HEK293 (cell line): Measurements from ENCODE around the gene TNFSF10.

Experiments
- CTCF ChIA-PET: fragments of 350-600 bp; formaldehyde crosslinking; extraction: SDS; loops from one replicate; lab custom pipeline; 2021; ENCODE audit warnings: antibody characterized with exemption; lab: Yijun Ruan, JAX
- POLR2A ChIA-PET: fragments of 300-600 bp; formaldehyde crosslinking; extraction: SDS; loops from one replicate; lab custom pipeline; 2020; ENCODE audit warnings: antibody characterized with exemption, inconsistent platforms; lab: Yijun Ruan, JAX
- H3K27ac ChIP-seq: fragments of 200-500 bp; sonication (Bioruptor generic); 2 replicates; pipeline ENCODE4 v1.5.1; 2014; ENCODE audit warnings: low read depth, low read length, control low read depth, inconsistent platforms; ENCODE audit errors: extremely low read depth
- H3K36me3 ChIP-seq, 2 experiments: fragments of 200-500 bp in 1 of 2; sonication (Bioruptor generic) in 1 of 2; 1 replicate in 1 of 2; 2 replicates in 1 of 2; pipeline ENCODE4 v1.5.1; 2014 to 2017; ENCODE audit warnings: inconsistent platforms in 2 of 2, low read length in 2 of 2; ENCODE audit not compliant: control insufficient read depth in 2 of 2, insufficient read depth in 1 of 2
- H3K4me1 ChIP-seq: fragments of 200-500 bp; sonication (Bioruptor generic); 2 replicates; pipeline ENCODE4 v1.5.1; 2014; ENCODE audit warnings: mild to moderate bottlenecking, low read length, inconsistent platforms; ENCODE audit not compliant: control insufficient read depth, insufficient read depth
- H3K4me3 ChIP-seq: 2 replicates; pipeline ENCODE4 v1.5.1; 2011; ENCODE audit warnings: low read depth, mild to moderate bottlenecking, control low read depth, low read length, moderate library complexity
- H3K9me3 ChIP-seq: fragments of 200-500 bp; sonication (Bioruptor generic); 2 replicates; pipeline ENCODE4 v1.5.1; 2014; ENCODE audit warnings: low read depth, low read length, inconsistent platforms; ENCODE audit not compliant: control insufficient read depth, insufficient read depth
- EGR2 ChIP-seq: fragments of 450-650 bp; formaldehyde crosslinking; IDR thresholded peaks from 2 replicates; pipeline ENCODE4 v1.5.1; 2016; ENCODE audit warnings: low read depth, missing biosample characterization, missing genetic modification characterization
- IKZF3 ChIP-seq: fragments of 450-650 bp; IDR thresholded peaks from 2 replicates; pipeline ENCODE4 v1.5.0; 2018; ENCODE audit warnings: missing biosample characterization, mild to moderate bottlenecking, missing genetic modification characterization, moderate library complexity
- SALL2 ChIP-seq: fragments of 450-650 bp; formaldehyde crosslinking; IDR thresholded peaks from 2 replicates; pipeline ENCODE4 v1.5.0; 2017; ENCODE audit warnings: missing biosample characterization, mild to moderate bottlenecking, missing genetic modification characterization, borderline replicate concordance
- SP7 ChIP-seq: fragments of 450-650 bp; formaldehyde crosslinking; IDR thresholded peaks from 2 replicates; pipeline ENCODE4 v1.5.1; 2016; ENCODE audit warnings: missing biosample characterization, missing genetic modification characterization
- ZNF112 ChIP-seq: fragments of 450-650 bp; formaldehyde crosslinking; IDR thresholded peaks from 2 replicates; pipeline ENCODE4 v1.5.0; 2017; ENCODE audit warnings: missing biosample characterization, missing genetic modification characterization
- ZNF132 ChIP-seq: fragments of 450-650 bp; formaldehyde crosslinking; IDR thresholded peaks from 2 replicates; pipeline ENCODE4 v1.5.1; 2017; ENCODE audit warnings: missing biosample characterization, missing genetic modification characterization, borderline replicate concordance
- ZNF138 ChIP-seq: fragments of 450-650 bp; formaldehyde crosslinking; IDR thresholded peaks from 2 replicates; pipeline ENCODE4 v1.5.1; 2016; ENCODE audit warnings: missing biosample characterization, missing genetic modification characterization, borderline replicate concordance
- ZNF169 ChIP-seq: fragments of 450-650 bp; formaldehyde crosslinking; IDR thresholded peaks from 2 replicates; pipeline ENCODE4 v1.5.1; 2016; ENCODE audit warnings: missing biosample characterization, missing genetic modification characterization
- ZNF221 ChIP-seq: fragments of 450-650 bp; formaldehyde crosslinking; IDR thresholded peaks from 2 replicates; pipeline ENCODE4 v1.5.1; 2017; ENCODE audit warnings: missing biosample characterization, missing genetic modification characterization, borderline replicate concordance
- ZNF248 ChIP-seq: fragments of 450-650 bp; formaldehyde crosslinking; IDR thresholded peaks from 2 replicates; pipeline ENCODE4 v1.5.1; 2017; ENCODE audit warnings: missing biosample characterization, missing genetic modification characterization
- ZNF37A ChIP-seq: fragments of 450-650 bp; IDR thresholded peaks from 2 replicates; pipeline ENCODE4 v1.5.1; 2018; ENCODE audit warnings: missing biosample characterization, missing genetic modification characterization
- ZNF394 ChIP-seq: fragments of 450-650 bp; formaldehyde crosslinking; IDR thresholded peaks from 2 replicates; pipeline ENCODE4 v1.5.1; 2016; ENCODE audit warnings: missing biosample characterization, missing genetic modification characterization, mild to moderate bottlenecking, moderate library complexity, borderline replicate concordance
- ZNF423 ChIP-seq: fragments of 450-650 bp; formaldehyde crosslinking; IDR thresholded peaks from 2 replicates; pipeline ENCODE4 v1.5.1; 2016; ENCODE audit warnings: missing biosample characterization, missing genetic modification characterization
- ZNF530 ChIP-seq: fragments of 450-650 bp; formaldehyde crosslinking; IDR thresholded peaks from 2 replicates; pipeline ENCODE4 v1.5.1; 2016; ENCODE audit warnings: low read depth, missing biosample characterization, missing genetic modification characterization
- ZNF560 ChIP-seq: fragments of 450-650 bp; formaldehyde crosslinking; IDR thresholded peaks from 2 replicates; pipeline ENCODE4 v1.5.1; 2017; ENCODE audit warnings: missing biosample characterization, missing genetic modification characterization, borderline replicate concordance
- ZNF658 ChIP-seq: fragments of 450-650 bp; formaldehyde crosslinking; IDR thresholded peaks from 2 replicates; pipeline ENCODE4; 2016; ENCODE audit warnings: missing biosample characterization, missing genetic modification characterization
- TF ChIP-seq, protein P1 (sequence below): fragments of 450-650 bp; formaldehyde crosslinking; optimal IDR thresholded peaks from 2 replicates; pipeline ENCODE3; 2016; ENCODE audit warnings: missing biosample characterization, mild to moderate bottlenecking, missing genetic modification characterization
- TF ChIP-seq, protein P2 (sequence below): fragments of 450-650 bp; formaldehyde crosslinking; IDR thresholded peaks from 2 replicates; pipeline ENCODE4 v1.5.1; 2017; ENCODE audit warnings: missing biosample characterization, missing genetic modification characterization
- TF ChIP-seq, protein P3 (sequence below): fragments of 450-650 bp; formaldehyde crosslinking; IDR thresholded peaks from 2 replicates; pipeline ENCODE4 v1.5.1; 2016; ENCODE audit warnings: missing biosample characterization, missing genetic modification characterization
- TF ChIP-seq, protein P4 (sequence below): fragments of 450-650 bp; formaldehyde crosslinking; IDR thresholded peaks from 2 replicates; pipeline ENCODE4 v1.5.1; 2017; ENCODE audit warnings: missing biosample characterization, missing genetic modification characterization

Gene TNFSF10

DNA sequence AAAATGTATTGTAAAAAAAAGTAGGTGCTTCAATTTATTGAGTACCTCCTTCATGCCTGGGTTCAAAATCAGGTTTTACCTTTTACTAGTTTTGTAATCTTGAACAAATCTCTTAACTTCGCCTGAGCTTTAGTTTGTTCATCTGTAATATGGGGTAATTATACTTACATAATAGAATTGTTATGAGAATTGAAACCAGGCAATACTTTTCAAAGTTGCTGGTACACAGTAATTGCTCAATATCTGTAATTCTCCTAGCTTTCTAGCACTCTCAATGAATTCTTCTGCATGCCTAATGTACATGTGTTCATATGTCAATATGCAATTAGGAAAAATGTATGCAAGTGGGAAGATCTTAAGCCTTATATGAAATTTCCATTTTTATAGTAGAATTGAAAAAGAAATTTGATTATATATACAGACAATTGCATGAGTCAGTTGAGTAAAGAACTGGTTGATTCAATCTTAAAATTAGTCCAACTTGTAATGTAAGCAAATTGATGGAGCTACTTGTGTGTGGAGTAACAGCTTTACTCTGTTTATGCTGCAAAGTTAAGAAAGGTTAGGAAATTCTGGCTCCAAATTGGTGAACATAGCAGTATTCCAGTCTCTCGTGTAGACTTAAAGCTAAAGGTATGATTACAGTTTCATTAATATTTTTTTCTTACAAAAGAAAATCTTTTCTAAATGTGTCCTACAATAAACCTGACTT, 4.1 kb downstream of the TNFSF10 start:
- TF ChIP-seq ZNF658 (tag by site-specific recombination) (no peak), ZNF530 (tag by site-specific recombination) (no peak), ZNF132 (no peak), ZNF138 (tag by site-specific recombination) (no peak), ZNF112 (tag by site-specific recombination) (no peak), EGR2 (tag by site-specific recombination) (no peak), ZNF394 (tag by site-specific recombination) (no peak), ZNF37A (tag by site-specific recombination) (no peak), ZNF560 (no peak), SP7 (tag by site-specific recombination) (no peak), ZNF169 (tag by site-specific recombination) (no peak), IKZF3 (no peak)
- TF ChIP-seq, protein P1, sequence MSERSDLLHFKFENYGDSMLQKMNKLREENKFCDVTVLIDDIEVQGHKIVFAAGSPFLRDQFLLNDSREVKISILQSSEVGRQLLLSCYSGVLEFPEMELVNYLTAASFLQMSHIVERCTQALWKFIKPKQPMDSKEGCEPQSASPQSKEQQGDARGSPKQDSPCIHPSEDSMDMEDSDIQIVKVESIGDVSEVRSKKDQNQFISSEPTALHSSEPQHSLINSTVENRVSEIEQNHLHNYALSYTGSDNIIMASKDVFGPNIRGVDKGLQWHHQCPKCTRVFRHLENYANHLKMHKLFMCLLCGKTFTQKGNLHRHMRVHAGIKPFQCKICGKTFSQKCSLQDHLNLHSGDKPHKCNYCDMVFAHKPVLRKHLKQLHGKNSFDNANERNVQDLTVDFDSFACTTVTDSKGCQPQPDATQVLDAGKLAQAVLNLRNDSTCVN (tag by site-specific recombination), result no peak
- TF ChIP-seq, protein P2, sequence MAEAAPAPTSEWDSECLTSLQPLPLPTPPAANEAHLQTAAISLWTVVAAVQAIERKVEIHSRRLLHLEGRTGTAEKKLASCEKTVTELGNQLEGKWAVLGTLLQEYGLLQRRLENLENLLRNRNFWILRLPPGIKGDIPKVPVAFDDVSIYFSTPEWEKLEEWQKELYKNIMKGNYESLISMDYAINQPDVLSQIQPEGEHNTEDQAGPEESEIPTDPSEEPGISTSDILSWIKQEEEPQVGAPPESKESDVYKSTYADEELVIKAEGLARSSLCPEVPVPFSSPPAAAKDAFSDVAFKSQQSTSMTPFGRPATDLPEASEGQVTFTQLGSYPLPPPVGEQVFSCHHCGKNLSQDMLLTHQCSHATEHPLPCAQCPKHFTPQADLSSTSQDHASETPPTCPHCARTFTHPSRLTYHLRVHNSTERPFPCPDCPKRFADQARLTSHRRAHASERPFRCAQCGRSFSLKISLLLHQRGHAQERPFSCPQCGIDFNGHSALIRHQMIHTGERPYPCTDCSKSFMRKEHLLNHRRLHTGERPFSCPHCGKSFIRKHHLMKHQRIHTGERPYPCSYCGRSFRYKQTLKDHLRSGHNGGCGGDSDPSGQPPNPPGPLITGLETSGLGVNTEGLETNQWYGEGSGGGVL, result no peak
- CTCF ChIA-PET, result interaction anchor here (2.5 kb wide), 1 partner anchor 77 kb away, joined by 6 read pairs; no protein-coding TSS in a partner anchor

DNA sequence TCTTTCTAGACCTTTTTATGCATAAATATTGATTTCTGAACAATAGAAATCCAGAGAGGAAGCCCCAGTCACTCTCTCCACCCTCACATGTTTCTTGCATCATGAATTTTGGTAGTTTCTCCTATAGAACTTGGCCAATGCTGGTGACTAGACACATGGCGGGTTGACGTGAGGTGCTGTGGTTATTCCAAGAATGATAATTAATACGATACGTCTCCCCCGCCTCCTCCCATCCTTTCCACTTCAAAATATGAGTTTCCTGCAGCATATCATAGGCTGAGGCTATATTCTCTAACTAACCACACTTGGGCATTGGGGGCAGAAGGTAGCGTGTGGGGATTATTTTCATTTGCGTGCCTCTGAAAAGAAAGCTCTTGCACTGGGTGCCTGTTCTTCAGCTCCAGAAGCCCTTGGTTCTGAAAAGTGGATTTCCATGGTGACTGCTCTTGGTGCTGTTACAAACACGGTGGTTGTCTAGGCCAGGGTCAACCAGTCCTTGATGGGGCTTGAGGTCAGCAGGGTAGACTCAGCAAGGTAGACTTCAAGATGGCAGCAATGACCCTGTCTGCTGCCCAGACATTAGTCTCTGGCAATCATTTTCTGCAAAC, 5.3 kb downstream of the TNFSF10 start:
- no peak overlapping the region for H3K4me3 ChIP-seq
- POLR2A ChIA-PET, result no interaction called here
- CTCF ChIA-PET, result no interaction called here
- TF ChIP-seq, protein P3, sequence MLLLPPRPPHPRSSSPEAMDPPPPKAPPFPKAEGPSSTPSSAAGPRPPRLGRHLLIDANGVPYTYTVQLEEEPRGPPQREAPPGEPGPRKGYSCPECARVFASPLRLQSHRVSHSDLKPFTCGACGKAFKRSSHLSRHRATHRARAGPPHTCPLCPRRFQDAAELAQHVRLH (tag by site-specific recombination), result no peak
- TF ChIP-seq ZNF423 (tag by site-specific recombination) (no peak), ZNF221 (tag by site-specific recombination) (no peak), ZNF248 (tag by site-specific recombination) (no peak), SALL2 (tag by site-specific recombination) (no peak)
- TF ChIP-seq, protein P4, sequence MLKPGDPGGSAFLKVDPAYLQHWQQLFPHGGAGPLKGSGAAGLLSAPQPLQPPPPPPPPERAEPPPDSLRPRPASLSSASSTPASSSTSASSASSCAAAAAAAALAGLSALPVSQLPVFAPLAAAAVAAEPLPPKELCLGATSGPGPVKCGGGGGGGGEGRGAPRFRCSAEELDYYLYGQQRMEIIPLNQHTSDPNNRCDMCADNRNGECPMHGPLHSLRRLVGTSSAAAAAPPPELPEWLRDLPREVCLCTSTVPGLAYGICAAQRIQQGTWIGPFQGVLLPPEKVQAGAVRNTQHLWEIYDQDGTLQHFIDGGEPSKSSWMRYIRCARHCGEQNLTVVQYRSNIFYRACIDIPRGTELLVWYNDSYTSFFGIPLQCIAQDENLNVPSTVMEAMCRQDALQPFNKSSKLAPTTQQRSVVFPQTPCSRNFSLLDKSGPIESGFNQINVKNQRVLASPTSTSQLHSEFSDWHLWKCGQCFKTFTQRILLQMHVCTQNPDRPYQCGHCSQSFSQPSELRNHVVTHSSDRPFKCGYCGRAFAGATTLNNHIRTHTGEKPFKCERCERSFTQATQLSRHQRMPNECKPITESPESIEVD, result no peak
- H3K36me3 ChIP-seq, result no peaks in the 10 kb centered on the region
- H3K27ac ChIP-seq, result no peak overlapping the region
- H3K4me1 ChIP-seq, result no peaks in the 10 kb centered on the region
- no peaks in the 10 kb centered on the region for H3K9me3 ChIP-seq

More for the DNA sequence above, 4.1 kb downstream of the TNFSF10 start:
- Histone ChIP-seq H3K27ac (no peak overlapping the region), H3K36me3 (no peaks in the 10 kb centered on the region), H3K9me3 (no peaks in the 10 kb centered on the region), H3K4me3 (no peak overlapping the region), H3K4me1 (no peaks in the 10 kb centered on the region)
- POLR2A ChIA-PET, result no interaction called here
